RWPE2 (cell line): ENCODE measurements around the gene CCNH.

Source experiments
- ATAC-seq: fragments of 200-7000 bp; cut with Tn5 transposase; 3 replicates; pipeline ENCODE4 v1.9.1; 2021; ENCODE audit warnings: low read depth
- DNase-seq: peaks from one replicate; pipeline ENCODE4 v3.0.0-alpha.2; 2020; ENCODE audit warnings: low spot score
- H3K27ac ChIP-seq: fragments of 450-650 bp; 2 replicates; pipeline ENCODE4 v1.5.1; 2017; ENCODE audit warnings: mild to moderate bottlenecking; ENCODE audit not compliant: poor library complexity, severe bottlenecking
- H3K27me3 ChIP-seq: fragments of 250-450 bp; sonication (Bioruptor Pico); 2 replicates; pipeline ENCODE4 v1.5.1; 2021; ENCODE audit warnings: mild to moderate bottlenecking, moderate library complexity; ENCODE audit not compliant: insufficient read depth, poor library complexity, severe bottlenecking
- H3K36me3 ChIP-seq: fragments of 250-450 bp; sonication (Bioruptor Pico); 2 replicates; pipeline ENCODE4 v1.5.1; 2020; ENCODE audit warnings: low read depth, mild to moderate bottlenecking, moderate library complexity
- H3K4me1 ChIP-seq: fragments of 250-450 bp; sonication (Bioruptor Pico); 2 replicates; pipeline ENCODE4 v1.5.1; 2021; ENCODE audit warnings: mild to moderate bottlenecking, moderate library complexity; ENCODE audit not compliant: insufficient read depth, poor library complexity, severe bottlenecking
- H3K4me3 ChIP-seq: fragments of 250-450 bp; sonication (Bioruptor Pico); 2 replicates; pipeline ENCODE4 v1.5.1; 2021; ENCODE audit warnings: mild to moderate bottlenecking, moderate library complexity; ENCODE audit not compliant: severe bottlenecking
- H3K9me3 ChIP-seq: fragments of 250-450 bp; sonication (Bioruptor Pico); 2 replicates; pipeline ENCODE4 v1.5.1; 2021; ENCODE audit warnings: mild to moderate bottlenecking, moderate library complexity; ENCODE audit not compliant: severe bottlenecking
- CTCF ChIP-seq: fragments of 450-650 bp; IDR thresholded peaks from one replicate; pipeline ENCODE4 v1.5.1; 2017; ENCODE audit warnings: mild to moderate bottlenecking, moderate library complexity; ENCODE audit not compliant: poor library complexity, severe bottlenecking

Gene CCNH

GRCh38 chr5:87412630-87413342 is at the start of gene CCNH:
Gene CCNH (minus strand): TSS chr5:87412930. CDS start chr5:87412794, 136 bp downstream.
- peaks cover 36% of the 10 kb centered on the region for H3K36me3 ChIP-seq
- H3K4me3 ChIP-seq, result peak within 1 kb of the TSS; percentile 52
- H3K27me3 ChIP-seq, result no peaks in the 10 kb centered on the region
- peak within 1 kb of the TSS; percentile 72 for H3K27ac ChIP-seq
- ATAC-seq (peak; percentile 96), DNase-seq (peak; percentile 98)
- H3K4me1 ChIP-seq, result peaks cover 14% of the 10 kb centered on the region
- H3K9me3 ChIP-seq, result no peaks in the 10 kb centered on the region
- no peak for TF ChIP-seq CTCF

GRCh38 chr5:87457706-87458105 is 45.0 kb upstream of the CCNH start:
- Histone ChIP-seq H3K36me3 (no peaks in the 10 kb centered on the region), H3K4me3 (no peak overlapping the region), H3K27ac (no peak overlapping the region), H3K9me3 (no peaks in the 10 kb centered on the region), H3K4me1 (no peaks in the 10 kb centered on the region), H3K27me3 (peaks cover 5% of the 10 kb centered on the region)
- ATAC-seq (no peak), DNase-seq (no peak)
- no peak for TF ChIP-seq CTCF

DNA sequence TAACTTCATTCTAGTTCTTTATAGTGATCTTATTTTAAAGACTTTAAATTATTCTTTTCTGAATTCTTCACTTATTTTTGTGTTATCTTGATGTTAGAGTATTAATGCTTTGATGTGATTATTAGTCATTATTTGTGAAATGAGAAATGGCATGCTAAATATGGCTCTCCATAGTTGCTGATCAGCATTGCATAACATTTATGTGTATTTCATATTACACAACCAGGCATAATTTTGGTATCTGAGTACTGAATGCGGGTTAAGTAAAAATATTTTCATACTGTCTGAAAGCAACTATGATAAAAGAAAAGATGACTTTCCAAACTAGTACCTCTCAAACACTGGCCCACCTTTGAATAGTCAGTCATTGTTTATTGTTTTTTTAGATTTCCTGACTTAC is 41.1 kb upstream of the CCNH start:
- Histone ChIP-seq H3K4me3 (no peak overlapping the region), H3K4me1 (no peaks in the 10 kb centered on the region), H3K27ac (no peak overlapping the region), H3K36me3 (no peaks in the 10 kb centered on the region), H3K9me3 (no peaks in the 10 kb centered on the region), H3K27me3 (peaks cover 16% of the 10 kb centered on the region)
- ATAC-seq (no peak), DNase-seq (no peak)
- TF ChIP-seq CTCF, result no peak

DNA sequence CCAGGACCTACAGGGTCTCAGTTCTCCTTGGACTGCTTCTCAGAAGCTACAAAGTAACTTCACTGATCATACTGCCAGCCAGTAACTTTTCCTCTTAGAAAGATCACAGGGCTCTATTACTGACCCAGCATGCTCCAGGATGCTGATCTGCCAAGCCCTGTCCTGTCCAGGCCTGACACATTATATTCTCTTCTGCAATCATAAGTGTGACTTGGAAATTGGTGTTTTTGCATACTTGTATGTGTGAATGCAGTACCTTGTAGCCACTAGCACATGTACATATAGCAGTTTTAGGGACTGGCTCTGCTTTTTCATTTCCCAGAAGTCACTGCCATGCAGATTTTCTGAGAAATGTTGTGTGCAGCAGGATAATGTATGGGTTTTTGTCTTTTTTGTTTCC is 40.1 kb upstream of the CCNH start:
- TF ChIP-seq CTCF, result no peak
- Histone ChIP-seq H3K27me3 (peaks cover 12% of the 10 kb centered on the region), H3K9me3 (no peaks in the 10 kb centered on the region), H3K27ac (no peak overlapping the region), H3K4me1 (no peaks in the 10 kb centered on the region), H3K4me3 (no peak overlapping the region), H3K36me3 (no peaks in the 10 kb centered on the region)
- ATAC-seq, result 0 out of 3 replicates have a peak, but pooled peaks have one; percentile 25
- no peak for DNase-seq

- no peaks in the 10 kb centered on the region for H3K4me1 ChIP-seq
- no peaks in the 10 kb centered on the region for H3K27me3 ChIP-seq
- no peak for TF ChIP-seq CTCF
- H3K36me3 ChIP-seq, result no peaks in the 10 kb centered on the region
- H3K9me3 ChIP-seq, result no peaks in the 10 kb centered on the region
- H3K27ac ChIP-seq, result no peak overlapping the region
- DNase-seq (no peak), ATAC-seq (no peak)
- H3K4me3 ChIP-seq, result no peak overlapping the region
These were observed 29.7 kb upstream of the CCNH start for GRCh38 chr5:87442419-87442818.
